IPS-18a (cell line): Measurements from ENCODE around the gene ZDHHC14.

ENCODE experiments used
- H3K27ac ChIP-seq: one replicate; pipeline ENCODE4 v1.5.1; 2013; ENCODE audit warnings: low read length
- H3K27me3 ChIP-seq: one replicate; pipeline ENCODE4 v1.6.1; 2013; ENCODE audit warnings: mild to moderate bottlenecking, low read length; ENCODE audit not compliant: control insufficient read depth, insufficient read depth
- H3K36me3 ChIP-seq: one replicate; pipeline ENCODE4 v1.6.1; 2013; ENCODE audit warnings: low read depth, low read length; ENCODE audit not compliant: control insufficient read depth
- H3K4me1 ChIP-seq: one replicate; pipeline ENCODE4 v1.6.1; 2013; ENCODE audit warnings: low read depth, low read length; ENCODE audit not compliant: control insufficient read depth
- H3K4me3 ChIP-seq: one replicate; pipeline ENCODE4 v1.5.1; 2013; ENCODE audit warnings: low read length
- H3K9ac ChIP-seq: one replicate; pipeline ENCODE4 v1.6.1; 2013; ENCODE audit warnings: mild to moderate bottlenecking, low read length, moderate library complexity
- H3K9me3 ChIP-seq: one replicate; pipeline ENCODE4 v1.6.1; 2013; ENCODE audit warnings: low read depth, low read length; ENCODE audit not compliant: control insufficient read depth

Gene ZDHHC14

GRCh38 chr6:157525292-157525889 lies 144.4 kb downstream of the ZDHHC14 start:
- no peaks in the 10 kb centered on the region for H3K9me3 ChIP-seq
- no peak overlapping the region for H3K27ac ChIP-seq
- no peak overlapping the region for H3K9ac ChIP-seq
- H3K36me3 ChIP-seq, result no peaks in the 10 kb centered on the region
- H3K4me1 ChIP-seq, result peaks cover 3% of the 10 kb centered on the region
- H3K27me3 ChIP-seq, result no peaks in the 10 kb centered on the region
- no peak overlapping the region for H3K4me3 ChIP-seq

GRCh38 chr6:157525918-157526425 lies 145.0 kb downstream of the ZDHHC14 start:
- no peak overlapping the region for H3K9ac ChIP-seq
- H3K27ac ChIP-seq, result no peak overlapping the region
- peaks cover 9% of the 10 kb centered on the region for H3K4me1 ChIP-seq
- no peaks in the 10 kb centered on the region for H3K36me3 ChIP-seq
- no peak overlapping the region for H3K4me3 ChIP-seq
- no peaks in the 10 kb centered on the region for H3K27me3 ChIP-seq
- H3K9me3 ChIP-seq, result no peaks in the 10 kb centered on the region

DNA sequence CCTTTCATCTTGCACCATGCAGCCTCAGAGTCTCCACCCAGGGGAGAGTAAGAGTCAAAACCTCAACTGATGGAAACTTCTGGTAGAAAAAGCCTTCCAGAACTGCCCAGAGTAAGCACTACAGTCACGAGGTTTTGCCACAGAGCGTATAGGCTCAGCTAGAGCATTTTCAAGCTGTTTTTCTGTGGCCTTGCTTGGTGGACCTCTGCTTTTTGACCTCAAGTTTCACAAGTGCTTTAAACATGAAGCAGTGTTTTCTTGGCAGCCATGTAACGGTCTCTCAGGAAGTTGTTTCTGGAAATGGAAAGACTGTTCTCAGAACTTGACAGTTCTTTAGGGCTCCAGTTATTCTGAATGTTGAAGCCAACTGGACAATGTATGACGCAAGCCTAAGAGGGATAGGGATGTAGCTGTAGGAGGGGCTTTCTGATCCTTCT lies 146.5 kb downstream of the ZDHHC14 start:
- no peak overlapping the region for H3K27ac ChIP-seq
- no peaks in the 10 kb centered on the region for H3K36me3 ChIP-seq
- no peak overlapping the region for H3K9ac ChIP-seq
- no peaks in the 10 kb centered on the region for H3K27me3 ChIP-seq
- H3K9me3 ChIP-seq, result no peaks in the 10 kb centered on the region
- peaks cover 24% of the 10 kb centered on the region for H3K4me1 ChIP-seq
- no peak overlapping the region for H3K4me3 ChIP-seq

GRCh38 chr6:157528931-157529653 lies 148.1 kb downstream of the ZDHHC14 start:
- Histone ChIP-seq H3K36me3 (no peaks in the 10 kb centered on the region), H3K27me3 (peaks cover 2% of the 10 kb centered on the region), H3K9ac (no peak overlapping the region), H3K4me1 (peaks cover 40% of the 10 kb centered on the region), H3K27ac (no peak overlapping the region), H3K9me3 (no peaks in the 10 kb centered on the region), H3K4me3 (no peak overlapping the region)

- Histone ChIP-seq H3K9ac (no peak overlapping the region), H3K4me3 (no peak overlapping the region), H3K4me1 (peaks cover 40% of the 10 kb centered on the region), H3K27ac (no peak overlapping the region), H3K27me3 (peaks cover 8% of the 10 kb centered on the region), H3K9me3 (no peaks in the 10 kb centered on the region), H3K36me3 (no peaks in the 10 kb centered on the region)
Measured at GRCh38 chr6:157529654-157530039, 148.7 kb downstream of the ZDHHC14 start.

- no peaks in the 10 kb centered on the region for H3K9me3 ChIP-seq
Measured at GRCh38 chr6:157530126-157530525, 149.1 kb downstream of the ZDHHC14 start.

DNA sequence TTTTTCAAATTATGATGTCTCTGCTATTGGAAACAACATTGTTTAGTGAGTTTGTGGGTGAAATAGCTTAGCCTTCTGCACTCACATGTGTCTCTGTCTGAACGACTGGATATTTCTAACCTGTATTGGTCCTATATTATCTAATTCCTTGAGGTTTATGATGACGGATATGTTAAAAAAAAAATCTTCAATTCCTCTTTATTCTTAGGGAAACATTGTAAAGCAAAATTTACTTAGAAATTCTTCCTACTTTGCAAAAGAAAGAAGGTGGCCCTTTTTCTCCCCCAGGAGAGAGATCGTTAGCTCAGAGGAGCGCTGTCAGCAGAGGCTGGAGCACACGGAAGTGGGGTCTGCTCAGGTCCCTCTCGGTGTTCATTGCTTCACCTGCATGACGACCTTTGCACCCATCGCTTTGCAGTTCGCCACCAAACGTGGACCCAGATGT lies 149.8 kb downstream of the ZDHHC14 start:
- H3K4me3 ChIP-seq, result no peak overlapping the region
- H3K9me3 ChIP-seq, result no peaks in the 10 kb centered on the region
- H3K9ac ChIP-seq, result no peak overlapping the region
- H3K27ac ChIP-seq, result no peak overlapping the region
- peaks cover 50% of the 10 kb centered on the region for H3K4me1 ChIP-seq
- H3K27me3 ChIP-seq, result peaks cover 8% of the 10 kb centered on the region
- H3K36me3 ChIP-seq, result no peaks in the 10 kb centered on the region

More at GRCh38 chr6:157530126-157530525, 149.1 kb downstream of the ZDHHC14 start:
- no peaks in the 10 kb centered on the region for H3K36me3 ChIP-seq
- no peak overlapping the region for H3K27ac ChIP-seq
- peaks cover 44% of the 10 kb centered on the region for H3K4me1 ChIP-seq
- no peak overlapping the region for H3K9ac ChIP-seq
- H3K27me3 ChIP-seq, result peaks cover 8% of the 10 kb centered on the region
- no peak overlapping the region for H3K4me3 ChIP-seq

- H3K4me1 ChIP-seq, result peaks cover 54% of the 10 kb centered on the region
- H3K36me3 ChIP-seq, result no peaks in the 10 kb centered on the region
- no peak overlapping the region for H3K27ac ChIP-seq
- H3K27me3 ChIP-seq, result peaks cover 8% of the 10 kb centered on the region
- no peak overlapping the region for H3K9ac ChIP-seq
- no peaks in the 10 kb centered on the region for H3K9me3 ChIP-seq
- no peak overlapping the region for H3K4me3 ChIP-seq
Measured at GRCh38 chr6:157531169-157531985, 150.4 kb downstream of the ZDHHC14 start.

DNA sequence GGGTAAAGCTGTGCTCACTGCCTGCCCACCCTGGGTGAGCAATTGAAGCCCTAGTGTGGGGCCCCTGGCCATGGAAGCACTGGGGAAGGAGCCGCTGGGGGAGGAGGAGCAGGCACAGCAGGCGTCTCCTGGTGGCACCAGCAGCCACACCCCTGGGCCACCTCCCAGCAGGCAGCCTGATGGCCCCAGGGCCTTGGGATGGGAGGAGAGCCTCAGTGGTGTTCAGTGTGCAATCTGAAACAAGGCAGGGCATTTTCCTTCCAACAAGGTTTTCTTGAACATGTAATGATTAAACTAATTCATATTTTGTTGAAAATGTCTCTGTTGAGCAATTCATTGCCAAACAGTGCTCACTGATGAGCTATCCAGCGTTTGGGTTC lies 151.0 kb downstream of the ZDHHC14 start:
- Histone ChIP-seq H3K27me3 (peaks cover 8% of the 10 kb centered on the region), H3K9ac (no peak overlapping the region), H3K36me3 (no peaks in the 10 kb centered on the region), H3K9me3 (no peaks in the 10 kb centered on the region), H3K4me3 (no peak overlapping the region), H3K4me1 (peaks cover 54% of the 10 kb centered on the region), H3K27ac (no peak overlapping the region)

- H3K27ac ChIP-seq, result no peak overlapping the region
- H3K9ac ChIP-seq, result no peak overlapping the region
- no peaks in the 10 kb centered on the region for H3K36me3 ChIP-seq
- H3K4me1 ChIP-seq, result peaks cover 54% of the 10 kb centered on the region
- no peak overlapping the region for H3K4me3 ChIP-seq
- no peaks in the 10 kb centered on the region for H3K9me3 ChIP-seq
- H3K27me3 ChIP-seq, result peaks cover 8% of the 10 kb centered on the region
Measured at GRCh38 chr6:157533048-157533871, 152.3 kb downstream of the ZDHHC14 start.
